HG03039 (cell line): ENCODE measurements around the gene CDK6.

ENCODE experiments used
- ATAC-seq: cut with Tn5 transposase; IDR thresholded peaks from one replicate; pipeline ENCODE4 v1.9.1; 2021; ENCODE audit warnings: mild to moderate bottlenecking, moderate library complexity; ENCODE audit not compliant: unreplicated experiment

CDK6 gene

DNA sequence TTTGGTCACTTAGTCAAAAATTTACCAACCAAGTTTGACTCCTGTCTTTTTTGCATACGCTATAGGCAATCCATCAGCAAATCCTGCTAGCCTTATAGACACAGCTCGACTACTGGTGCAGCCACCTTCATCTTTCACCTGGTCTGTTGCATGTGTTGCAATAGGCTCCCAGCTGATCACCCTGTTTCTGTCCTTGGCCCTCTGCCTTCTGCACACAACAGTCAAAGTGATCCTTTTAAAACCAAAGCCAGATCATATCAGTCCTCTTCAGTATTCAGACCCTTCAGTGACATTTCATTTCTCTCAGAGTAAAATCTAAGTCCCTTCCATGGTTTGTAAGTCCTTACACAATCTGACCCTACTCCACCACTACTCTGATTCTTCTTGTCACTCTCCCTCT lies 10.9 kb upstream of the CDK6 start:
- ATAC-seq = no peak

DNA sequence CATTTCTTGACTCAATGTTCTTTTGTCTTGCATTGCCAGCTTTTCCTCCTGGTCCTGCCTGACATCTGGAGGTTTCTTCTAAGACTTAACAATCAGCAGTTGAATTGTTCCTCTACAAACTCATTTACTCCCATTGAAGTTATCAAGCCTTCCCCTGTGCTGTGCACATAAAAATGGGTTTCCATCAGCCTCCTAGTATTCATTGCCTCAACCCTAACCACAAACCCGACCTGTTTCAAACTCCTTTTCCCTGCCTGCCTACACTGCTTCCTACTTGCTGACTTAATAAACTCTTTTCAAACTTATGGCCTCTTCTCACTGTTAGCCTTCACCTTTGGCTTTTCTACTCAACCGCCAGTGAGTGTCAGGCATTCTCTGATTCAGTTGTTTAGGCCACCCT lies 9.4 kb upstream of the CDK6 start:
- no peak for ATAC-seq

DNA sequence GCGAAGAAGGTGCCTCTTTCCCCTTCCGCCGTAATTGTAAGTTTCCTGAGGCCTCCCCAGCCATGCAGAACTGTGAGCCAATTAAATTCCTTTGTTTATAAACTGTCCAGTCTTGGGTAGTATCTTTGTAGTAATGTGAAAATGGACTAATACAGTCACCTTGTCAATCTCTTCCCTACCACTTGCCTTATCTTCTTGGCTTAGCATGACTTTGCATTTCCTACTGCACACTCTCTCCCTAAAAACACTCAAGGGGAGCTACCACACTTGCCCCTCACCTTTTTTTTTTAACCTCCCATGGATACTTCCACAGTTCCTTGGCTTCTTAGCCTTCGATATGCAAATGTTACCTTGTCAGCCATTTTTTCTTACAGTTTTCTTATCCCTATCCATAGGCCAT lies 7.4 kb upstream of the CDK6 start:
- no peak for ATAC-seq

DNA sequence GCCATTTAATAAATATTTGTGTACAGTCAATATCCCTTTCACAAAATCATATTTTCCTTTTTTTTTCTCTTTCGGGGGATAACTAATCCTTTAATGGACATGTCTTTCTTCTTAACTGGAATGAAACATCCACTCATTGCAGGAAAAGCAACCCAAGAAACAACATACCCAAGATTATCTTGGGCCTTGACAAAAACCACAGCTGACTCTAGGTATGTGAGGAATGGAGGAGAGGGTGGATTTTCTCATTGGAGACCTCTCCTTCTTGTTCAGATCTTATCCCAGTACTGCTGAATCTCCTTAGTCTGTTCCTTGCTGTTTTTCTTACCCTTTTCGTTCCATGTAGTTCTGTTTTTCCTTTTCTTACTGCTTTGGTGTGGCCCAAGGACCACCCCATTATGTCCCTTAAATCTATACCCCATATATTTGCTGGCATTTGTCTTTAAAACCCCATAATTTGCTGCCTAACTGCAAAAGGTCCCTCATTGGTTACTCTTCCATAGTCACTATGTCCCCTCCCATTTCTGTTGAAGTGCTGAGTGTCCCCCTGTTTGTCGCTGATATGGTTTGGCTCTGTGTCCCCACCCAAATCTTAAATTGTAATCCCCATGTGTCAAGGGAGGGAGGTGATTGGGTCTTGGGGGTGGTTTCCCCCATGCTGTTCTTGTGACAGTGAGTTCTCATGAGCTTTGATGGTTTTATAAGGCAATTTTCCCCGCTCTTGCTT lies 6.8 kb upstream of the CDK6 start:
- ATAC-seq = no peak

DNA sequence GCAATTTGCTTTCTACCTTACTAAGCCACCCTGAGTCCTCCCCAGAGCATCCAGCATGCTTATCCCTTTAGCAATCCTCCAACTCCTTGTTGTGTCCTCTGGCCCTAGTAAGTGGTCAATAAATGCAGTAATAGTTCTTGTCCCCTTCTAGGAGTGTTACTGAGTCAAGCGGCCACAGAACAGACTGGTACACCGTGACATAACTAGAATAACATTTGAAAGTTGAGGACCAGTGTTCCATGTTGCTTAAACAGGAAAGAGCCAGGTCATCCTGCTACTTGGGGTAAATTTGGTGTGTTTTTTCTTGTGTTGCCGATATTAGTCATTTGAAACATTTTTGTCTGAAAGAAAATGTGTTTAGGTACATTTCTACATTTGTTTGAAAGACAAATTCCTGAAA lies 4.8 kb upstream of the CDK6 start:
- no peak for ATAC-seq

DNA sequence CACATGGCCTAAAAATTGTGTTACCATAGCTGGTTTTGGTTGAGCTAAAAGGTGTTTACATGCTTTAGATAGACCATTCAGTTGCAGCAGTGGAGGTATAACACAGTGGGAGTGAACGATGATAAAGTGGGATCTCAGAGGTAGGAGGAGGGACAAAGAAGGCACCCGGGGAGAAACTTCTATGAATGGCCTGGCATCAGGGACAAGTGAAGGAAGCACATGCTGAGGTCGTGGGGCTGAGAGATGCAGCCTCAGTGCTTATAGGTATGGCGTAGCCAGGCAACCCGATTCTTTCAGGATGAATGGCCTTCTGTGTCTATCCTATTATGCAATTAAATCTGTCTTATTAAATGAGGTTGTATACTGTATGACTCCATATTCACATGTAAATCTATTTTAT lies 3.9 kb upstream of the CDK6 start:
- no peak for ATAC-seq

DNA sequence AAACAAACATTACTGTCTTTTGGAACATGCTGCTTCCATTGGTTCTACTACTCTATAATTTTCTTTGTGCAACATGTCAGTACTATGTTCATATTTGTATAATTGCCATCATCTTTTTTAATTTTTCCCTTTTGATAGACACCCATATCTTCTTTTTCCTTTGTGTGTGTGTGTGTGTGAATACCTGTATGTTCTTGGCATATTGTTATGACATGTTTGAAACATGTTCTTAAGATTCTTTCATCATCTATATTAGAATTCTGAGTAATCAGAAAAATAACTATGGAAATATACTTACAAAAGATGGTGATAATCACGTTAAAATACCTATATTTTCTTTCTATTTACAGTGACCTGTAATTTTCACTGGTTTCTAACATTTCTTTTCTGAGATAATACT lies 3.5 kb upstream of the CDK6 start:
- no peak for ATAC-seq

DNA sequence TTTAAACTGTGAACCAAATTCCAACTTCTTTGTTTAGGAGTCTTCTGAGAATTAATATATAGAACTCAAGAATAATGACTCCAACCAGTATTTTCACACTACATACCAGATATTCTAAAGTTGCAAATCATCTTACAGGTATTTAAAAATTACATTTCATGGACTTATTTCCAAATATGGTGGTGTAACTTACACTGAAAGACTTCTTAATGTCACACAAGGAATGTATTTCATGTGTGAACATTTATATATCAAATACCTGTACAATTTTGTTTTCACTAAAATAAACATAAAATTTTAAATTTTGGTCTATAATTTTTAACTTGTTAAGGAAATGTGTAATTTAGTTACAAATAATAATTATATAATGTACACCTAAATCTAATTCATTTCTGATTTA lies 2.6 kb upstream of the CDK6 start:
- no peak for ATAC-seq

DNA sequence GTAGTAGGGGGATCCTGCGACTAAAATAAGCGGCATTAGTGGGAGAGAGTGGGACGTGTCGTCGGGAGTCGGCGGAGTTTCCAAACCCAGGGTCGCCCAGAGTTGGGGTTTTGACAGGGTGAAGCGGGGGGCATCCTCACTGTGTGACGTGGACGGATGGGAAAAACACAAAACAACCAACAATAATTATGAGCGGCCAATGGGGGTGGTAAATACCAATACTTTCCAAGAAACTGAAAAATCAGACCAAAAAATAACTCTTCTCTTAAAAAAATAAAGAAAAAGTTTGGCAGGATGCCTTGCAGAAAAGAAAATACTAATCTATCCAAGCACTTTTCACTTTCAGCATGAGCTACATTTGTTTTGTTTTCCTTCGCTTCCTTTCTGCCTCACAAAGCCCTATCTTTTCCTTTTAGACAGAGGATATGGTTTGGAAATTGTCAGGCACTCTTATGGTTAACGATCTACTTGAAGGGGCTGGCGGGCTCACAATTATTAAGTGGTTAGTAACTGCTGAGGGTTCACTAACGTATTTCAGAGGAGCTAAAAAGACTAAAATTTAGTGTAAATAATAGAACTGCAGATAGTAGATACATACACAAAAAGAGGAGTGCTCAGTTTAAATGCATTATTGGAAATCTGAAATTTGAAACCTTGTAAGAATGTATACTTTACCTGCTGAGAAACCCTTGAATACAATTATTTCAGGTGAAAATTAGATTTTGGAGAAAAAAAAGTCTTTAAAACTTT lies 802 bp upstream of the CDK6 start:
- no peak for ATAC-seq

DNA sequence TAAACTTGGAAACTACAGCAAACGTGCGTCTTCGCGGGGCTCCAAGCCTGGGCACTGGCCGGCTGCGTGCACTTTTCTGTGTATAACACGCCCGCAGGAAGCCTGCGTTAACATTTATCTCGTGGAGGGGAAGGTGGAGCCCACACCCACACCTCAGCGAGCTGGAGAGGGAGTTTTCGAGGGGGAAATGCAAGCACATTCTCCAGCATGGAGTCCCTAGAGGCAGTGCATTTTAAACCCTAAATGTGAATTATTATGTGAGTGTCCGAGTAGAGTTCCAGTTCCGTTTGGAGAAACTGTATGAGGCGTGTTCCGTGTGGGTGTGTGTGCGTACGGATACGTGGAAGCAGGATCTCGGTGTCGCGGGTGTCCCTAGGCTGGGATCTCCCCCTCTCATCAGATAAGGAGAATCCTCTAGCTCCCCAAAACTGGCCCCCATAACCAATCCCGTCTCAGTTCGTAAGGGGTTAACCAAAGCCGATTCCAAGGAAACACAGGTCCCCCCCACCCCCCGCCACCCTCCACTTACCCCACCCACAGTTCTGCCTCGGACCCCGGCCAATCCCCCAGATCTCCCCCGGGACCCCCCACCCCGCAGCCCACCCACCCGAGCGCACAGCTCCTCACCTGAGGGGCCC lies 403 bp downstream of the CDK6 start:
- no peak for ATAC-seq

DNA sequence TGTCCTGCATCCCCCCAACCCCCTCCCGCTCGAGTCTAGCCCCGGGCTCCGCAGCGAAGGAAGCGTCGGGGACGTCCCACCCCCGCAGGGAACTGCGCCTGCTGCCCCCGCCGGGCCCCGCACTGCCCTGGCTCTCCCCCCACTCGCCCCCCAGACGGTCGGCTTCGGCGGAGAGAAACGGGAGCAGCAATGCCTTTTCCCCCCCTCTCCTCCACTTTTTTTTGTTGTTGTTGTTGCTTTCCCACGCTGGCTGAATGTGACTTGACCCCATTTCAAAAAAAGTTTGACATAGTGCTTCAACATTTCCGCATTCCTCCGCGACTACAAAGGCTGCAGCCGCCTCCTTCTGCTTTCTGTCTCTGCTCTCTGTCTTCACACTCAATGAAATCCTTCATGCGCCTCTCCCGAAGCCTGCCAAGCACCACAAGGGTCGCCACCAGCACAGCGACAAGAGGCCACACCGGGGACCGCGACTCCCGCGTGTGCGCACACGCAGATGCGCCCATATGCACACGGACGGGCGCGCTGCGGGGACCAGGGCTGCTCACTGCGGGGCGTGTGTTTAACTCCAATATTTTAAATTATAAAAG lies 1.0 kb downstream of the CDK6 start:
- ATAC-seq = no peak

DNA sequence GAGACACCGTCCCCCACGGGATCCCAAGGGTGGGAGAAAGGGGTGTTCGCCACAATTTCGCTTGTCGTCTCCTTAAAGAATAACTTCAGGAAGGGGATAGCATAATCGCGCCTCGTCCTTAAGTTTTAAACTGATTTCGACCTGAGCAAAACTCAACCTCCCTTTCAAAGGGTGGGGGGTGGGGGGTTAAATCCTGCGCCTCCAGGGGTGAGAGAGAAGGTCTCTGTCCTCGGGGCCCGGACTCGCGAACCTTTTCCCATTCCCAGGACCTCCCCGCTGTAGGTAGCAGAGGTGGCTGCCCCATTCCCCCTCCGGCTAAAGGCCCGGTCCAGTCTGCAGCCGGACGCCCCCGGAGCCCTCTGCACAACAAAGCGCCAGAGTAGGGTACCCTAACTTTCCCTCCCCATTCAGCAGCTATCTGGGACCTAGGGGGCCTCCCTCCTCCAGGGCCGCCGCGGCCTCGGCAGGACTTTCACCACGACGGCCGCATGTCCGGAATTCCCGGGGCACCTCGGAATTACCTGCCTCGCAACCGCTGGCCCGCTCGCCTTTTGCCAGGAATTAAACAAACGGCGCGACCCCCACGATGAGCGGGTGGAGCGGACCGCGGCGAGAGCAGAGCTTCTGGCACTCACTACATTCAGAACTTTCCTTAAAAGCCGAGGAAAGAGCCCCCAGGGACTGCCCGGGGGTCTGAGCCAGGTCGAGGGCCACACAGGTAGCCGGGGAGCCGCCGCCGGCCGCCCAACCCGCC lies 1.7 kb downstream of the CDK6 start:
- ATAC-seq = no peak

DNA sequence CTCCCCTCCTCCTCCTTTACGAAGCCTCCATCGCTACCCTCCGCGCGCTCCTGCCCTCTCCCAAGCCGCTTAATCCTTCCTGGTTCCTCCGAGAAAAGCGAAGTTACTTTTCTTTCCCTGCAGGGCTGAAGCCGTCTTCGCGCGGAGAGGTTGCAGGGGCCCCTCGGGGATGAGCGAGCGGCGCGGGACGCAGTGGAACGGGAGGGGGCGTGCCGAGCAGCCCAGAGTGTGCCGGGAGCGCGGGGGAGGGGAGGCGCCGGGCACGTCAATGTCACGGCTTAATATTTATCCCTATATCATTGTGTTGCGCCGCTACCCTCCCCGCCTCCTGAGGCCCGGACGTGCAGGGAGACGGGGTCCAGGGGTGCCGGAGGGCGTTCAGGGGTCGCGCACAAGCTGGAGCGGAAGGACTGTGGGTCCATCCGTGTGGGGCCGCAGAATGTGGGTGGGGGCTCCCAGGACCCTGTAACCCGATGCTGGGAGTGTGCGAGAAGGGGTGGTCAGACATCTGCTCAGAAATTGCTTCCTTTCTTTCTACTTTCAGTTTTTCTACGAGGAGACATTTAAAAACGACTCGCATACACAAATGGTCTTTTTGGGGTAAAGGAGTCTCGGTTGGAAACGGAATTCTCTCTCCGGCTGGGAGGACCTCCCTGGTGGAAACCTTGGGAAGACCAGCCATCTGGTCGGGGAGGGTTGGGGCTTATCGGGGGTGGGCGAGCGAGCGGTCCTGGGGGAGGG lies 2.4 kb downstream of the CDK6 start:
- peak; percentile 36 for ATAC-seq

DNA sequence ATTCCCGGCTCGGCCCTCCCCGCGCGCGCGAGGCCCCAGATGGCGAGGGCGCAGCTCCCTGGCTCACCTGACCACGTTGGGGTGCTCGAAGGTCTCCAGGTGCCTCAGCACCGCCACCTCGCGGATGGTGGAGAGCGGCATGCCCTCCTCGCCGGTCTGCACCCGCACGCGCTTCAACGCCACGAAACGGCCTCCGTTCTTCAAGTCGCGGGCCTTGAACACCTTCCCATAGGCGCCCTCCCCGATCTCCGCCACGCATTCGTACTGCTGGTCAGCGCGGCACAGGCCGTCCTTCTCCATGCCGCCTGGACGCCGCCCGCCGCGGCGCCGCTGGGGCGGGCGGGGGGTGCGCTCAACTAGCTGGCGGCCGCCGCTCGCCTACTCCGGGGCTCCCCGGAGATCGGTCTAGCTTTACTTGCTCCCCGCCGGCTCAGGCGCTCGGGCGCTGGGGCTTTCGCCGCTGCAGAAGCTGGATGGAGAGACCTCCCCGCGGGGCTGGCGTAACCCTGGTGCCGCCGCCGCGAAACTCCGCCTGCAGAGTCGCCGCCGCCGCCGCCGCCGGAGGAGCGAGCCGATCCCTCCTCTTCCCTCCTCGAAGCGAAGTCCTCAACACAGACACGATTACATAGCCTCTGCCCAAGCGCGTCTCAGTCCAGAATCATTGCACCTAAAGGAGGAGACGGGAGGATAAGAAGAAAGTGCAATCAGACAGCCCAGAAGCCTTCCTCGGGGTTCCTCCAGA lies 3.2 kb downstream of the CDK6 start:
- peak; percentile 47 for ATAC-seq

DNA sequence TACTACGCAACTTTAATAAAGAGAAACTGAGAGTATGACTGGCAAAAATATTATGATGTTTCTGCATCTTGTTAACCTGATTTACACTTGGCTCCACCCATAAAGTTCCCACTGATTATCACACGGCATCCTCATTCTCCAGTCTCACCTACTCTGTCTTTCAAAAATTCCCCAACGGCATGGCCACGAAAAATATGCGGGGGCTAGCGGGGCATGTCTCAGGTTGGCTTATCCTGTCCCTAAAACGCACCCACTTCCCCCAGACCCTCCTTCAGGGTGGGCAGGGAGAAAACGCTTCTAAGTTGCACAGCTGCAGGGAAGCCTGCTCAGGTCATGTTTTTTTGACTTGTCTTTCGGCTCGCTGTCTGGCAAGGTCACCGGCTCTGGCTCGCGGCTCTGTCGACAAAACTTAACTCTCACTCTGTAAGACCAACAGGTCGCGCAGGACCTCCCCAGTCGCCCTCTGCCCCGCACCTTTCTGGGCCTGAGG lies 3.8 kb downstream of the CDK6 start:
- ATAC-seq = no peak

DNA sequence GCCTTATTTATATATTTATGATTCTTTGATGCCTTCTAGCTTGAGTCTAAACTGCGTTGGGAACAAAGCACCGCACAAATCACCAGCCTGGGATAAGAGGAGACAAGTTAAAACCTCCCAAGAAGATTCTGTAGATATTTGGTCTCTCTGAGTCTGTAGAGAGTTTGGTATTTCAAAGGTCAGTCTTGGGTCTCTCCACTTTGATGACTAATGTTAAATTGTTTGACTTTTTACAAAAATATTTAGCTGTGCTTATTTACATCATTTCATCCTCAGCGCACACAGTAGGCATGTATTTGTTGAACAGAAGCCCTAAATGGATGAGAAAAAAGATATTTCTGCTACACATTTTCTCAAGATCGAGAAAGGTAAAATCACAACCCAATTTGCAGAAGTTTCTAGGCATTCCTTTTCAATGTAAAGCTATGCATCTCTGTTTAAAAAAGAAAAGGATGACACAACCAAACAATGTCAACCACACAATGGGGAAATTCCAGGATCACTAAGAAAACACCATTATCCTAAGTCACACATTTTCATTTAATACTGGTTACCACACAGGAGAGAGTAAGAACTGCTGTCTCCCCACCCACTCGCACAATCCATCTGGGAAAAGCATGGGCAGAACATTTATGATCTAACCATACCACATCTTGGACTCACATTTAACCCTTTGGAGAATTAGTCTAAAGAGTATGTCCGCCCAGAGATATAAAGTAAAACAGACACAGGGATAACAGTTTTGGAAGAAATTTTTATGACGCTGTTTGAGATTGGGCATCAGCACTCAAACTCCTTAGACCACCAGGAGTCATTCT lies 4.4 kb downstream of the CDK6 start:
- no peak for ATAC-seq

DNA sequence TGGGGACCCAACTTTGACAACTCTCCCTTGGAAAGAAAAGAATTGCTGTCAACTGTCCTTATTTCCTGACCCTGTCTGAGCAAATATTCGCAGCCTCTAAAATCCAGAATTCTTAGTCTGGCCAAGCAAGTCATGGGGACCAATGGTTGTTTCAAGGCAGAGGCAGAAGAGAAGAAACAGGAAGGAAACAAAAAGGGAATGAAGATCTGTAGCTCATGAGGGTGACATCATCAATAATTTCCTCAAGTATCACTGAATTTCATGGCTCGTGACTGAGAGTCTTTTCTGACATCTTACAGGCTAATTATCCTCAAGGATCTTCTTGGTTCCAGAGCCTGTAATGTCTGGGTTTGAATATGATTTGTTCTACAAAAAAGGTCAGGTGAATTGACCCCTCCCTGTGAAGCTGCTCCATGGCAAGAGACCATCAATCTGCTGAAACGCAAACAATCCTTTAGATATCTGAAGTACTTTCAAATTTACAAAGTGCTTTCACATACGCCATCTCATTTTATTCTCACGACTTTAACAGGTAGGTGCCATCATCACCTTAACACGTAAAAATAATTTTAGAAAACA lies 5.8 kb downstream of the CDK6 start:
- no peak for ATAC-seq

DNA sequence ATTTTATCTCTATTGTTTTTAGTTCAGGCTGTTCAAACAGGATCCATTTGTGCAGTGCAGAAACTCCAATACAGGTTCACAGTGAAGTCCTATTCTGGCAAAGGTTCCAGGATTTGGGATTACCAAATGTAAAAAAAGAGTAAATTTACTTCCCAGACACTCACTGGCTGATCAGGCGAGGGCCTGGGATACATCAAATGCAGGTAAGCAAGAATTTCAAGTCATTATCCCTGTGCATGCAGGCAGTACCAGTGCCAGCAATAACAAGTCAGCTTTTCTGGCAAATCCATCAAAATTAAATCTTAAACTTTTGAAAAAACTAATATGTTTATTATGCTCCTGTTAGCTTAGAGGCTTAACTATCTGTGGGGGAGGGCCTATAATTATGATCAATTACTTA lies 6.3 kb downstream of the CDK6 start:
- ATAC-seq = no peak
